SK-N-SH (cell line): ENCODE data around the gene SDF4. TPM values are rescaled to one million over a fixed set of nuclear protein-coding genes. Genes with fewer than 3 reads are reported as not detected.

Source experiments
- CTCF ChIA-PET: fragments of 300-600, 350-600 bp; formaldehyde crosslinking; extraction: SDS; loops from one replicate; lab custom pipeline; 2021; lab: Yijun Ruan, JAX
- POLR2A ChIA-PET: fragments of 350-600 bp; sonication (Branson Sonifier 250); formaldehyde crosslinking; extraction: SDS; loops from one replicate; lab custom pipeline; 2020; ENCODE audit warnings: antibody characterized with exemption, inconsistent platforms; lab: Yijun Ruan, JAX
- DNase-seq: peaks from one replicate; pipeline ENCODE4 v3.0.0; 2012
- H2AFZ ChIP-seq: fragments of 200-600 bp; sonication (generic); 2 replicates; pipeline ENCODE4 v1.8.1; 2016; ENCODE audit warnings: antibody characterized with exemption, mild to moderate bottlenecking, low read depth
- H3F3A ChIP-seq: fragments of 200-600 bp; sonication (generic); replicated peaks from 2 replicates; pipeline ENCODE3; 2016; ENCODE audit warnings: antibody characterized with exemption, mild to moderate bottlenecking; ENCODE audit not compliant: insufficient read depth
- H3K27ac ChIP-seq, 2 experiments: fragments of 200-500 bp in 1 of 2; fragments of 200-600 bp in 1 of 2; sonication (Bioruptor generic) in 1 of 2; sonication (generic), shearing (Covaris generic) in 1 of 2; 2 replicates each; pipeline versions ENCODE4 v1.5.1 to v1.6.1; 2014 to 2016; ENCODE audit warnings: low read depth in 2 of 2, inconsistent platforms in 1 of 2, low read length in 1 of 2, mild to moderate bottlenecking in 1 of 2, mixed read lengths in 1 of 2
- H3K27me3 ChIP-seq: fragments of 200-600 bp; sonication (generic), shearing (Covaris generic); 2 replicates; pipeline ENCODE4 v1.6.1; 2016; ENCODE audit warnings: mixed run types; ENCODE audit not compliant: insufficient read depth
- H3K36me3 ChIP-seq, 2 experiments: fragments of 200-500 bp in 1 of 2; fragments of 200-600 bp in 1 of 2; sonication (Bioruptor generic) in 1 of 2; sonication (generic) in 1 of 2; replicated peaks in 1 of 2; 2 replicates each; pipeline versions ENCODE3 to v1.5.1; 2014 to 2016; ENCODE audit warnings: low read length in 1 of 2, mild to moderate bottlenecking in 1 of 2; ENCODE audit not compliant: insufficient read depth in 2 of 2, control insufficient read depth in 1 of 2
- H3K4me1 ChIP-seq, 2 experiments: fragments of 200-500 bp in 1 of 2; fragments of 200-600 bp in 1 of 2; sonication (Bioruptor generic) in 1 of 2; sonication (generic), shearing (Covaris generic) in 1 of 2; 2 replicates each; pipeline versions ENCODE4 v1.5.1 to v1.6.1; 2014 to 2016; ENCODE audit warnings: low read depth in 1 of 2, low read length in 1 of 2, mixed run types in 1 of 2; ENCODE audit not compliant: insufficient read depth in 2 of 2, control insufficient read depth in 1 of 2
- H3K4me2 ChIP-seq: fragments of 200-600 bp; sonication (generic), shearing (Covaris generic); 2 replicates; pipeline ENCODE4 v1.6.1; 2017; ENCODE audit warnings: mixed run types
- H3K4me3 ChIP-seq, 2 experiments: fragments of 200-500 bp in 1 of 2; fragments of 200-600 bp in 1 of 2; sonication (Bioruptor generic) in 1 of 2; sonication (generic), shearing (Covaris generic) in 1 of 2; 2 replicates each; pipeline versions ENCODE4 v1.5.1 to v1.8.1; 2014 to 2016; ENCODE audit warnings: low read depth in 2 of 2, inconsistent platforms in 1 of 2, low read length in 1 of 2, mild to moderate bottlenecking in 1 of 2, mixed read lengths in 1 of 2, moderate library complexity in 1 of 2
- H3K79me2 ChIP-seq: fragments of 200-600 bp; sonication (generic); 2 replicates; pipeline ENCODE4 v1.8.1; 2017; ENCODE audit warnings: mild to moderate bottlenecking; ENCODE audit not compliant: insufficient read depth
- H3K9ac ChIP-seq: fragments of 200-600 bp; sonication (generic); 2 replicates; pipeline ENCODE4 v1.6.1; 2017; ENCODE audit warnings: mixed run types
- H3K9me2 ChIP-seq: fragments of 200-600 bp; sonication (generic); 2 replicates; pipeline ENCODE4 v1.6.1; 2017; ENCODE audit warnings: mixed run types
- H3K9me3 ChIP-seq: fragments of 200-600 bp; sonication (generic); 2 replicates; pipeline ENCODE4 v1.6.1; 2017; ENCODE audit warnings: mixed run types, mild to moderate bottlenecking, moderate library complexity
- H4K20me1 ChIP-seq: fragments of 200-600 bp; sonication (generic); 2 replicates; pipeline ENCODE4 v1.6.1; 2017; ENCODE audit warnings: mild to moderate bottlenecking, mixed run types; ENCODE audit not compliant: insufficient read depth
- EZH2phosphoT487 ChIP-seq: fragments of 200-600 bp; sonication (generic); IDR thresholded peaks from 2 replicates; pipeline ENCODE4 v1.6.1; 2017; ENCODE audit warnings: low read depth, mixed run types, mild to moderate bottlenecking, antibody characterized with exemption, moderate library complexity, borderline replicate concordance
- MEF2A ChIP-seq: IDR thresholded peaks from 2 replicates; pipeline ENCODE4 v1.4.0; 2012; ENCODE audit warnings: low read depth, borderline replicate concordance
- MXI1 ChIP-seq: IDR thresholded peaks from 2 replicates; pipeline ENCODE4 v1.6.1; 2012; ENCODE audit warnings: mild to moderate bottlenecking, low read depth, low read length, improper control_type of control experiment
- NRF1 ChIP-seq: IDR thresholded peaks from 2 replicates; pipeline ENCODE4 v1.6.1; 2012; ENCODE audit warnings: low read depth, mild to moderate bottlenecking, low read length
- RCOR1 ChIP-seq: fragments of 150-350 bp; IDR thresholded peaks from 2 replicates; pipeline ENCODE4 v1.6.1; 2017; ENCODE audit warnings: antibody characterized with exemption, low read length
- RFX5 ChIP-seq: IDR thresholded peaks from 2 replicates; pipeline ENCODE4 v1.6.1; 2012; ENCODE audit warnings: mild to moderate bottlenecking, improper control_type of control experiment, low read length
- RXRA ChIP-seq: IDR thresholded peaks from 2 replicates; pipeline ENCODE4 v1.4.0; 2012; ENCODE audit warnings: low read depth, mild to moderate bottlenecking, borderline replicate concordance
- SMC3 ChIP-seq: IDR thresholded peaks from 2 replicates; pipeline ENCODE4 v1.6.1; 2012; ENCODE audit warnings: low read depth, low read length, improper control_type of control experiment
- USF1 ChIP-seq: IDR thresholded peaks from 2 replicates; pipeline ENCODE4 v1.4.0; 2012; ENCODE audit warnings: low read depth, borderline replicate concordance
- WGBS: methylation state at CpG from one replicate; pipeline ENCODE4 v1.1.6; 2017; ENCODE audit warnings: low lambda C conversion rate; 5-methylcytosine and 5-hydroxymethylcytosine counted together
- polyA plus RNA-seq, 3 experiments: library from polyadenylated mRNA; depleted of rRNA; stranded (reverse); fragments of >200 nt; gene quantifications; 2 replicates each; pipeline ENCODE4 v1.2.3, GENCODE V29; 2012

Gene SDF4
- polyA plus RNA-seq, 1 of the 3 experiments (the other 2 are of a cell fraction) = 265 TPM

- no peak within 1 kb of the TSS for H3K9ac ChIP-seq
- no peak within 1 kb of the TSS for H2AFZ ChIP-seq
- no peaks in the 10 kb centered on the region for H4K20me1 ChIP-seq
- POLR2A ChIA-PET = no interaction called here
- no peaks in the 10 kb centered on the region for H3K36me3 ChIP-seq
- TF ChIP-seq EZH2phosphoT487 (no peak), USF1 (no peak), RCOR1 (no peak), MXI1 (no peak)
- no peak within 1 kb of the TSS for H3K4me3 ChIP-seq
- no peaks in the 10 kb centered on the region for H3K9me3 ChIP-seq
- H3K4me2 ChIP-seq = no peak within 1 kb of the TSS
- no peaks in the 10 kb centered on the region; a peak in 1 of 4 replicates for H3K4me1 ChIP-seq
- H3K27ac ChIP-seq = no peak within 1 kb of the TSS
- CTCF ChIA-PET = interaction anchor here (1.2 to 3.3 kb wide), 3 partner anchors 8 to 124 kb away, joined by 3 to 19 read pairs (median 3); no protein-coding TSS in a partner anchor
- peak; percentile 65 for DNase-seq
- no peaks in the 10 kb centered on the region for H3K9me2 ChIP-seq
- H3K79me2 ChIP-seq = no peaks in the 10 kb centered on the region
- 0% methylated on average over 1 of the region's 74 CpGs for WGBS
- no peaks in the 10 kb centered on the region for H3F3A ChIP-seq
- H3K27me3 ChIP-seq = no peaks in the 10 kb centered on the region
Observed at GRCh38 chr1:1246577-1247340, 15.0 kb upstream of the SDF4 start, which contains the start of gene C1QTNF12. Gene C1QTNF12 (minus strand): TSS chr1:1246722. CDS start chr1:1246690, 32 bp downstream.

GRCh38 chr1:1245817-1246576, 14.2 kb upstream of the SDF4 start:
- Histone ChIP-seq H4K20me1 (no peaks in the 10 kb centered on the region), H3K4me3 (no peak overlapping the region), H3K79me2 (no peaks in the 10 kb centered on the region), H3K27ac (no peak overlapping the region), H3K9me2 (no peaks in the 10 kb centered on the region), H3K36me3 (no peaks in the 10 kb centered on the region), H3K9me3 (no peaks in the 10 kb centered on the region), H2AFZ (no peak overlapping the region), H3K4me1 (no peaks in the 10 kb centered on the region; a peak in 1 of 4 replicates), H3K4me2 (no peak overlapping the region), H3F3A (no peaks in the 10 kb centered on the region), H3K27me3 (no peaks in the 10 kb centered on the region), H3K9ac (no peak overlapping the region)
- TF ChIP-seq SMC3 = no peak
- no peak for TF ChIP-seq NRF1
- TF ChIP-seq RXRA = no peak
- no peak for TF ChIP-seq RFX5
- no peak for TF ChIP-seq MEF2A
- TF ChIP-seq MXI1 = no peak
- no peak for TF ChIP-seq RCOR1
- ChIA-PET POLR2A (no interaction called here), CTCF (interaction anchor here (1.2 to 3.3 kb wide), 2 partner anchors 9 to 124 kb away, joined by 3 to 19 read pairs; no protein-coding TSS in a partner anchor)
- WGBS = 33% methylated on average over 8 of the region's 45 CpGs
- no peak for DNase-seq
